Measurements from ENCODE around the gene PRKD2. TPM values are rescaled to one million over a fixed set of nuclear protein-coding genes. Genes with fewer than 3 reads are reported as not detected.

PRKD2 gene
- 1 to 10 TPM; 4.1 to 9.7 TPM for total RNA-seq

GRCh38 chr19:46717034-46717715 is at the start of gene PRKD2:
TSS of gene PRKD2 (minus strand) at chr19:46717114. CDS start at chr19:46716370, 744 bp downstream.

GRCh38 chr19:46746281-46747057 is 29.6 kb upstream of the PRKD2 start, which contains the start of gene STRN4:
TSS of gene STRN4 (minus strand) at chr19:46746450. CDS start at chr19:46746430, 20 bp downstream.

GRCh38 chr19:46745521-46746280 is 28.8 kb upstream of the PRKD2 start, which contains the start of gene FKRP:
TSS of gene FKRP (plus strand) at chr19:46746057. CDS start at chr19:46755451, 9,394 bp downstream.

GRCh38 chr19:46661020-46661731 is 55.7 kb downstream of the PRKD2 start, which contains the start of gene DACT3:
TSS of gene DACT3 (minus strand) at chr19:46661182. CDS start at chr19:46661064, 118 bp downstream.

GRCh38 chr19:46635920-46636761 is 80.8 kb downstream of the PRKD2 start, which contains the start of gene GNG8:
TSS of gene GNG8 (minus strand) at chr19:46636202. CDS start at chr19:46634682, 1,520 bp downstream.

GRCh38 chr19:46624958-46625661 is 91.8 kb downstream of the PRKD2 start, which contains the start of gene PTGIR:
TSS of gene PTGIR (minus strand) at chr19:46625089. CDS start at chr19:46624225, 864 bp downstream.

Small RNA genes within 50 kb of the gene (small RNA-seq; reads per million reads assigned to genes)
- 0 to 0.04 reads per million in 2 donors for gene MIR320E
- gene RF00019: 0 reads per million in 2 donors
- gene RN7SL364P: 0 reads per million in 2 donors

Other genes with a start within 250 kb of the PRKD2 start
- 10 to 100 TPM in 1 of 2 donors, under 1 TPM in 1; 1.00 to 13.1 TPM for gene PNMA8A, start 245.6 kb downstream of the PRKD2 start, total RNA-seq
- gene PNMA8B, start 221.2 kb downstream of the PRKD2 start, total RNA-seq: 1 to 10 TPM in 1 of 2 donors, under 1 TPM in 1; 0.67 to 1.7 TPM
- gene CALM3, start 115.8 kb downstream of the PRKD2 start, total RNA-seq: 100 to 1,000 TPM; 131 to 144 TPM
- gene PTGIR, start 92.0 kb downstream of the PRKD2 start, total RNA-seq: not detected
- not detected for gene GNG8, start 80.9 kb downstream of the PRKD2 start, total RNA-seq
- gene DACT3, start 55.9 kb downstream of the PRKD2 start, total RNA-seq: under 1 TPM; 0.33 to 0.34 TPM
- gene FKRP, start 28.9 kb upstream of the PRKD2 start, total RNA-seq: 10 to 100 TPM; 12.3 to 15.5 TPM
- 10 to 100 TPM; 80.6 to 90.9 TPM for gene STRN4, start 29.3 kb upstream of the PRKD2 start, total RNA-seq
- 10 to 100 TPM; 14.1 to 53.6 TPM for gene SLC1A5, start 71.5 kb upstream of the PRKD2 start, total RNA-seq
- 100 to 1,000 TPM; 128 to 182 TPM for gene AP2S1, start 133.7 kb upstream of the PRKD2 start, total RNA-seq
- 10 to 100 TPM; 25.0 to 27.9 TPM for gene ARHGAP35, start 143.9 kb upstream of the PRKD2 start, total RNA-seq

All from melanocyte of skin (primary cell).